Parathyroid adenoma (tissue), 2 donors: ENCODE data around the gene CNTN5.

Source experiments
- H2AFZ ChIP-seq: fragments of 300-600 bp; sonication (generic); one replicate; pipeline ENCODE4 v1.7.0; 2017; ENCODE audit warnings: antibody characterized with exemption, mild to moderate bottlenecking
- H3K27ac ChIP-seq: fragments of 300-600 bp; sonication (generic); one replicate; pipeline ENCODE4 v1.7.0; 2017
- H3K27me3 ChIP-seq: fragments of 300-600 bp; sonication (generic); one replicate; pipeline ENCODE4 v1.7.0; 2017; ENCODE audit warnings: low read length; ENCODE audit not compliant: control insufficient read depth, insufficient read depth
- H3K36me3 ChIP-seq: fragments of 300-600 bp; sonication (generic); one replicate; pipeline ENCODE4 v1.7.0; 2017; ENCODE audit warnings: low read length; ENCODE audit not compliant: control insufficient read depth, insufficient read depth
- H3K4me1 ChIP-seq: fragments of 300-600 bp; sonication (generic); one replicate; pipeline ENCODE4 v1.7.0; 2017; ENCODE audit warnings: control low read depth
- H3K4me2 ChIP-seq: fragments of 300-600 bp; sonication (generic); one replicate; pipeline ENCODE4 v1.7.0; 2017; ENCODE audit warnings: low read length
- H3K4me3 ChIP-seq: fragments of 300-600 bp; sonication (generic); one replicate; pipeline ENCODE4 v1.7.0; 2017; ENCODE audit warnings: low read depth, low read length
- H3K79me2 ChIP-seq: fragments of 300-600 bp; sonication (generic); one replicate; pipeline ENCODE4 v1.7.0; 2017; ENCODE audit warnings: control low read depth
- H3K9ac ChIP-seq: fragments of 300-600 bp; sonication (generic); one replicate; pipeline ENCODE4 v1.7.0; 2017; ENCODE audit warnings: mild to moderate bottlenecking
- H3K9me3 ChIP-seq: fragments of 300-600 bp; sonication (generic); one replicate; pipeline ENCODE4 v1.7.0; 2017; ENCODE audit warnings: low read length; ENCODE audit not compliant: control insufficient read depth
- CTCF ChIP-seq: fragments of 300-600 bp; sonication (generic); IDR thresholded peaks from one replicate; pipeline ENCODE4 v1.7.0; 2017; ENCODE audit warnings: antibody characterized with exemption, mild to moderate bottlenecking
- donor health status: primary hyperparathyroidism.

The CNTN5 gene

DNA sequence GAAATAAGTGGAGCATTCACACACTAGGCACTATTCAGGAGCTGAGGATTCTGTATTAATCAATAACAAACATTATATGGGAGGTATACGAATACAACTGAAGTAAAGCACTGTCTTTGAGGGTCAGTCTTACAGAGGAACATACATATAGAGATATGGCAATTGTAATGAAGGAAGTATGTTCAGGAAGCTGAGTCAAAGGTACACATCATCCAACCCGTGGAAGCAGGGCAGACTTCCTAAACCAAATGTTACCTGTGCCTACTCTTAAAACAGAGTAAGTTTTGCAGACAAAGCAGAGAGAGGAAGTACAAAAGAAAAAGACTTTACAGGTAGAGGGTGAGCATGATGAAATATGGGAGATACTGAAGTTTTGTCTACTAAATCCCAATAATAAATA lies 1185.2 kb downstream of the CNTN5 start:
- no peak for TF ChIP-seq CTCF
- H2AFZ ChIP-seq: no peak overlapping the region

DNA sequence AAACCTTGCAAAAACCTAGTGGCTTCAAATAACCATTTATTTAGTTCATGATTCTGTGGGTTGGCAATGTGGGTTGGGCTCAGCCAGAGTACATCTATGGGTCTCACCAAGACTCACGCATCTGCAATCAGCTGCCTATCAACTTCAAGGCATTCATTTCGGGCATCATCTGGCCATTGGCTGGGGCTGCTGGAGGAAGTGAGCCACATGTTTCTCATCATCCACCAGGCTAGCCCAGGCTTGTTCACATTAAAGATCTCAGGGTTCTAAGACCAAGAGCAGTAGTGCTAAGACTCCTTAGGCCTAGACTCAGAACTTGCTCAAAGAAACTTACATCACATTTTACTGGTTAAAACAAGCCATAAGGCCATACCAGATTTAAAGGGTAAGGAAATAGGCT lies 1187.5 kb downstream of the CNTN5 start:
- Histone ChIP-seq H3K79me2 (no peaks in the 10 kb centered on the region), H3K27me3 (no peaks in the 10 kb centered on the region), H3K4me2 (no peak overlapping the region), H3K9ac (no peak overlapping the region), H3K27ac (no peak overlapping the region), H3K4me3 (no peak overlapping the region), H3K4me1 (no peaks in the 10 kb centered on the region), H2AFZ (no peak overlapping the region), H3K36me3 (no peaks in the 10 kb centered on the region), H3K9me3 (no peaks in the 10 kb centered on the region)
- TF ChIP-seq CTCF: no peak

More for the DNA sequence above, 1185.2 kb downstream of the CNTN5 start:
- Histone ChIP-seq H3K27me3 (no peaks in the 10 kb centered on the region), H3K79me2 (no peaks in the 10 kb centered on the region), H3K4me1 (no peaks in the 10 kb centered on the region), H3K4me2 (no peak overlapping the region), H3K9ac (no peak overlapping the region), H3K36me3 (no peaks in the 10 kb centered on the region), H3K27ac (no peak overlapping the region), H3K4me3 (no peak overlapping the region), H3K9me3 (no peaks in the 10 kb centered on the region)

GRCh38 chr11:100214791-100215190 lies 1194.0 kb downstream of the CNTN5 start:
- Histone ChIP-seq H3K27ac (no peak overlapping the region), H3K4me1 (no peaks in the 10 kb centered on the region), H3K4me3 (no peak overlapping the region), H3K9me3 (no peaks in the 10 kb centered on the region), H3K4me2 (no peak overlapping the region), H3K79me2 (no peaks in the 10 kb centered on the region), H3K36me3 (no peaks in the 10 kb centered on the region), H2AFZ (no peak overlapping the region), H3K9ac (no peak overlapping the region), H3K27me3 (no peaks in the 10 kb centered on the region)
- TF ChIP-seq CTCF: no peak

DNA sequence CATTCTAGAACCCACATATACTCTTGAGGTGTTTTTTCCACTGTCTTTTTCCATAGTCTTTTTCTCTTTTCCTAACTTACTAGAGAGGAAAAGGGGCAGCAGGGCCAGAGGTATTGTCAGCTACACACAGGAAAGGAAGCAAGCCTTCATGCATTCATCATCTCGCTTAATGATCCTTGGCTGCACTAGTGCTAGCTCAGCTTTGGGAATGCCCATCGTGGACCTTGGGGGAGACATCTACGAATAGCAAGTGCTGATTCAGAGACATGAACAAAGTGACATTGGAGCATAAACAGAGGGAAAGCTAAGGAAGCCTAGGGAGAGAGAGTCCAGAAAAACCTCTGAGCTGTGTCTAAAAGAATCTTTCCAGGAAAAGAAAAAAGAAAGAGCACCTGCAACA lies 1200.1 kb downstream of the CNTN5 start:
- no peak for TF ChIP-seq CTCF
- Histone ChIP-seq H3K4me2 (no peak overlapping the region), H3K4me1 (no peaks in the 10 kb centered on the region), H3K79me2 (no peaks in the 10 kb centered on the region), H3K27ac (no peak overlapping the region), H3K4me3 (no peak overlapping the region), H2AFZ (no peak overlapping the region), H3K9me3 (no peaks in the 10 kb centered on the region), H3K36me3 (no peaks in the 10 kb centered on the region), H3K9ac (no peak overlapping the region), H3K27me3 (no peaks in the 10 kb centered on the region)

- Histone ChIP-seq H3K4me1 (no peaks in the 10 kb centered on the region), H3K27ac (no peak overlapping the region), H3K36me3 (no peaks in the 10 kb centered on the region), H3K4me2 (no peak overlapping the region), H3K9me3 (no peaks in the 10 kb centered on the region), H3K4me3 (no peak overlapping the region), H2AFZ (no peak overlapping the region), H3K9ac (no peak overlapping the region), H3K79me2 (no peaks in the 10 kb centered on the region), H3K27me3 (no peaks in the 10 kb centered on the region)
- TF ChIP-seq CTCF: no peak
These were observed 1201.0 kb downstream of the CNTN5 start for GRCh38 chr11:100221791-100222190.
